ENCODE results near the gene MRPL14.

MRPL14 gene

GRCh38 chr6:44128020-44128917, 1.0 kb upstream of the MRPL14 start:
- no peak for TF ChIP-seq CTCF (IDR thresholded peaks at IDR 0.05; ENCODE audit: low read depth, low read length)
- DNase-seq (ENCODE audit: low read depth, low spot score): no peak
- peak overlapping the region; percentile 86 for H3K4me3 ChIP-seq (ENCODE audit: low read depth, low read length)
- in situ Hi-C loops (cut with HindIII; ENCODE audit: low sequenced_read_pairs): no loop called here

- no peak for TF ChIP-seq CTCF (IDR thresholded peaks at IDR 0.05; ENCODE audit: low read depth, low read length)
Observed at GRCh38 chr6:44126320-44127149, 717 bp downstream of the MRPL14 start.

GRCh38 chr6:44123544-44123943, 3.7 kb downstream of the MRPL14 start:
- in situ Hi-C loops (cut with HindIII; ENCODE audit: low sequenced_read_pairs): no loop called here
- no peak for TF ChIP-seq CTCF (IDR thresholded peaks at IDR 0.05; ENCODE audit: low read depth, low read length)
- no peak for DNase-seq (ENCODE audit: low read depth, low spot score)
- no peak overlapping the region for H3K4me3 ChIP-seq (ENCODE audit: low read depth, low read length)

More at GRCh38 chr6:44126320-44127149, 717 bp downstream of the MRPL14 start:
- peak overlapping the region; percentile 81 for H3K4me3 ChIP-seq (ENCODE audit: low read depth, low read length)
- DNase-seq (ENCODE audit: low read depth, low spot score): peak; percentile 80
- in situ Hi-C loops (cut with HindIII; ENCODE audit: low sequenced_read_pairs): no loop called here

GRCh38 chr6:44122801-44123200, 4.5 kb downstream of the MRPL14 start:
- DNase-seq (ENCODE audit: low read depth, low spot score): peak; percentile 38
- in situ Hi-C loops (cut with HindIII; ENCODE audit: low sequenced_read_pairs): no loop called here
- H3K4me3 ChIP-seq (ENCODE audit: low read depth, low read length): no peak overlapping the region
- no peak for TF ChIP-seq CTCF (IDR thresholded peaks at IDR 0.05; ENCODE audit: low read depth, low read length)

GRCh38 chr6:44120692-44121443, 6.4 kb downstream of the MRPL14 start:
- no peak overlapping the region for H3K4me3 ChIP-seq (ENCODE audit: low read depth, low read length)
- DNase-seq (ENCODE audit: low read depth, low spot score): no peak
- no peak for TF ChIP-seq CTCF (IDR thresholded peaks at IDR 0.05; ENCODE audit: low read depth, low read length)
- in situ Hi-C loops (cut with HindIII; ENCODE audit: low sequenced_read_pairs): no loop called here

- no peak overlapping the region for H3K4me3 ChIP-seq (ENCODE audit: low read depth, low read length)
- in situ Hi-C loops (cut with HindIII; ENCODE audit: low sequenced_read_pairs): no loop called here
- no peak for DNase-seq (ENCODE audit: low read depth, low spot score)
- no peak for TF ChIP-seq CTCF (IDR thresholded peaks at IDR 0.05; ENCODE audit: low read depth, low read length)
Observed at GRCh38 chr6:44119704-44120262, 7.5 kb downstream of the MRPL14 start.
